CD4-positive, alpha-beta T cell treated with Interferon gamma for 1 hour (primary cell): ENCODE measurements around the gene PDK3.
A peak's percentile ranks its signal among the peaks of the same experiment; 100 is the strongest.

Experiments
- DNase-seq: peaks from one replicate; pipeline ENCODE4 v3.0.0-alpha.2; 2020

PDK3 gene

GRCh38 chrX:24464836-24465531, at the start of gene PDK3:
Gene PDK3, plus strand, starts transcription at chrX:24465286. Its CDS starts 170 bp downstream, at chrX:24465456.
- peak; percentile 90 for DNase-seq

GRCh38 chrX:24415921-24416320, 49.2 kb upstream of the PDK3 start:
- DNase-seq = no peak

- DNase-seq = no peak
Measured at GRCh38 chrX:24423960-24424359, 41.1 kb upstream of the PDK3 start.

- DNase-seq = no peak
Measured at GRCh38 chrX:24424948-24425347, 40.1 kb upstream of the PDK3 start.

GRCh38 chrX:24425806-24426205, 39.3 kb upstream of the PDK3 start:
- DNase-seq = no peak

GRCh38 chrX:24426340-24426913, 38.7 kb upstream of the PDK3 start:
- no peak for DNase-seq

- no peak for DNase-seq
Measured at GRCh38 chrX:24426921-24427746, 38.0 kb upstream of the PDK3 start.

GRCh38 chrX:24427747-24428019, 37.4 kb upstream of the PDK3 start:
- DNase-seq = no peak

- DNase-seq = no peak
Measured at GRCh38 chrX:24428516-24428915, 36.6 kb upstream of the PDK3 start.

GRCh38 chrX:24435060-24435459, 30.0 kb upstream of the PDK3 start:
- DNase-seq = no peak

- DNase-seq = no peak
Measured at GRCh38 chrX:24443918-24444317, 21.2 kb upstream of the PDK3 start.

- DNase-seq = no peak
Measured at GRCh38 chrX:24444645-24445044, 20.4 kb upstream of the PDK3 start.

- DNase-seq = no peak
Measured at GRCh38 chrX:24448762-24449250, 16.3 kb upstream of the PDK3 start.

- no peak for DNase-seq
Measured at GRCh38 chrX:24463077-24463476, 2.0 kb upstream of the PDK3 start.

GRCh38 chrX:24464498-24464835, 619 bp upstream of the PDK3 start:
- DNase-seq = no peak

GRCh38 chrX:24465532-24465865, 413 bp downstream of the PDK3 start:
- DNase-seq = no peak

GRCh38 chrX:24466025-24466424, 939 bp downstream of the PDK3 start:
- no peak for DNase-seq

- no peak for DNase-seq
Measured at GRCh38 chrX:24468245-24468644, 3.2 kb downstream of the PDK3 start.

GRCh38 chrX:24471808-24472207, 6.7 kb downstream of the PDK3 start:
- no peak for DNase-seq

- no peak for DNase-seq
Measured at GRCh38 chrX:24475480-24475879, 10.4 kb downstream of the PDK3 start.

- DNase-seq = no peak
Measured at GRCh38 chrX:24478509-24478908, 13.4 kb downstream of the PDK3 start.

- peak; percentile 84 for DNase-seq
Measured at GRCh38 chrX:24479924-24480323, 14.8 kb downstream of the PDK3 start.

GRCh38 chrX:24480400-24480865, 15.3 kb downstream of the PDK3 start:
- no peak for DNase-seq

- no peak for DNase-seq
Measured at GRCh38 chrX:24482823-24483415, 17.8 kb downstream of the PDK3 start.
